Pancreas (tissue), 10 donors: ENCODE results near the gene ESR1. TPM values are rescaled to one million over a fixed set of nuclear protein-coding genes. Genes with fewer than 3 reads are reported as not detected.

ENCODE experiments used
- ATAC-seq, 4 donors: fragments of 200-7000 bp; cut with Tn5 transposase; one replicate each; pipeline versions ENCODE4 v1.8.0 to v1.9.1; 2020; ENCODE audit warnings: mild to moderate bottlenecking in 4 of 4, moderate library complexity in 4 of 4
- DNase-seq, 6 donors: peaks; one replicate each; pipeline ENCODE4 v3.0.0-alpha.2; 2020
- FAIRE-seq: peaks from 2 replicates; lab custom pipeline; 2012; peaks lifted over from hg19 to GRCh38; lab: Jason Lieb, UNC
- H3K27ac ChIP-seq, 4 donors: fragments of 200-600 bp; sonication (generic); 1 replicate in 3 of 4; 2 replicates in 1 of 4; pipeline versions ENCODE4 v1.5.0 to v1.8.0; 2020
- H3K27me3 ChIP-seq, 4 donors: fragments of 200-600 bp; one replicate each; pipeline ENCODE4 v1.8.0; 2021
- H3K36me3 ChIP-seq, 3 donors: fragments of 200-600 bp; sonication (generic) in 1 of 3; one replicate each; pipeline versions ENCODE4 v1.5.0 to v1.8.0; 2020 to 2021
- H3K4me1 ChIP-seq, 3 donors: fragments of 200-600 bp; one replicate each; pipeline ENCODE4 v1.8.0; 2021
- H3K4me3 ChIP-seq, 4 donors: fragments of 200-600 bp; sonication (generic) in 2 of 4; one replicate each; pipeline versions ENCODE4 v1.5.0 to v1.8.0; 2020 to 2021
- H3K9me3 ChIP-seq, 4 donors: fragments of 200-600 bp; one replicate each; pipeline ENCODE4 v1.8.0; 2021
- CTCF ChIP-seq, 4 donors: fragments of 200-600 bp; sonication (generic) in 3 of 4; IDR thresholded peaks; one replicate each; pipeline versions ENCODE4 v1.5.0 to v1.8.0; 2021; ENCODE audit warnings: antibody characterized with exemption in 4 of 4
- WGBS, 2 donors: extraction: QIAGEN DNeasy Blood & Tissue Kit; methylation state at CpG; one replicate each; pipeline ENCODE4 v1.1.7; 2013; 5-methylcytosine and 5-hydroxymethylcytosine counted together
- intact Hi-C, 3 donors: fragments of 100-400 bp; cut with DNase I; formaldehyde crosslinking; loops; one replicate each; pipeline versions ENCODE4 v1.11.1 to v1.14.2; 2022
- polyA plus RNA-seq, 2 donors: library from polyadenylated mRNA; stranded (reverse); fragments of 200-250 nt; gene quantifications; one replicate each; pipeline ENCODE4 v1.2.3, GENCODE V29; 2013
- total RNA-seq, 6 donors: library from RNA; stranded (reverse); fragmentation: NEBNext Ultra II Directional in 4 of 6; extraction: Animal tissue kit (Norgen Biotek cat#: 25700) in 4 of 6; gene quantifications; one replicate each; pipeline versions ENCODE4 v1.2.1 to v1.2.4, GENCODE V29; 2021 to 2023
- donor health status: healthy with polysubstance abuse.
- donor health status: DM: no; HTN: no; CAD: no; lungs with moderate emphysema.
- donor health status: DM: no; HTN: no; CAD: no.
- donor health status: control.
- donor health status: control.
- donor health status: Bipolar disorder and iron deficiency.
- donor health status: DM: yes; HTN: yes; CAD: no.
- donor health status: DM: no; HTN: no; CAD: no.
- donor health status: DM: no; HTN: no; CAD: no.
- donor health status: DM: yes; HTN: yes; CAD: no.

Gene ESR1
- total and polyA plus RNA-seq, 8 donors, result 0.19 to 1.0 (median 0.41) TPM

DNA sequence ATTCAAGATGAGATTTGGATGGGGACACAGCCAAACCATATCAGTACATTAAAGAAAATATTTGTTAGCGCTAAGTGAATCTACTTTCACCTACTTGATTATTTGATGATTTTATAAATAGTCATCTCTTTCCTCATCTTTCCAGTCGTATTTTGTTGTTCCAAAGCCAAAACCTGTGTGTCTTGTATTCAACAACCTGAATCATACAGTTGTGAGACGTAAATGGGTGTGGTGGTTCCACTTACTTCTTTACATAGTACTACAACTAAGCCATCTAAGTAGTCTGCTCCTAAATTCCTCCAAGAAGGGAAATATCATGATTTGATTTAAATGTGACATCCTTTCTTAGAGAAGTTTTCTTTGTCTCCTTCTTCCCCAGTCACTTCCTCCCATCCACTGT is 132.8 kb downstream of the ESR1 start:
- intact Hi-C loops, result no loop called here
- H3K4me3 ChIP-seq, result no peak overlapping the region
- H3K9me3 ChIP-seq, result no peaks in the 10 kb centered on the region
- DNase-seq, result no peak
- no peak for FAIRE-seq
- H3K4me1 ChIP-seq, result no peaks in the 10 kb centered on the region
- no peak overlapping the region for H3K27ac ChIP-seq
- TF ChIP-seq CTCF (IDR thresholded peaks at IDR 0.05), result no peak
- no peak for ATAC-seq
- no peaks in the 10 kb centered on the region for H3K36me3 ChIP-seq
- 52 to 61% methylated on average over 3 of the region's 3 CpGs for WGBS, 2 donors
- H3K27me3 ChIP-seq, result no peaks in the 10 kb centered on the region

DNA sequence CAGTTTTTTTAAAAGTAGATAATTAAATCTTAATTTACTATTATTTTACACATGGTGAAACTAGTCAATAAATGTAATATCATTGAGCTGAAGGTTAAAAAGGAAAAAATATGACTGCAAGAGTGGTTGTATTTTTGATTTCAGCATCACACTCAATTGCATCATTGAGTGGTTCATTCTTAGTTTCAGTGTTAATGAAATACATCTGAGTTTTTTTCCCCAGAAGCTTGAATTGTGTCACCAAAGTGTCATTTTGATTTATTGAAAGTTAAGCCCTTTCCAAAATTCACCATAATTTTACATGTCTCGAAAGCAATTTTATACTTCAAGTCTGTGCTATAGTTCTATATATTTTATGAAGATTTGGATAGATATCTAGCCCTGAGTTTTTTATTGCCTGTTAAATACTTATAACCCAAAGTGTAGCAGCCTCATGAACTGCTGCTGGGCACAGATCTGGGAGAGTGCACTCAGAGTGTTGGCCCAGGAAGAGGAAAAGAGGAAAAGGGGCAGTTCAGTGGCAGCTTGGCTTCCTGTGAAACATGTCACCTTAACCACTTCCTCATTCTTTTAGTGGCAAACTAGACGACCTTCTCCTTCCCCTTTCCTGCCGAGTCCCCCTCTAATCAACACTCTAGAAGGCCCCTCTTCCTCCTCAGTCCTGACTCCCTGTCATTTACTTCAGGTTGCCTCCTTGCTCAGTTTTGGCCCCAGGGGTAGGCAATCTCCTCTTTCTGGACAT is 140.7 kb downstream of the ESR1 start:
- ATAC-seq (peak in 2 of 4 donors; percentile 25 to 52), FAIRE-seq (no peak), DNase-seq (no peak)
- Histone ChIP-seq H3K27ac (no peak overlapping the region), H3K4me1 (no peaks in the 10 kb centered on the region), H3K9me3 (no peaks in the 10 kb centered on the region), H3K36me3 (no peaks in the 10 kb centered on the region), H3K27me3 (no peaks in the 10 kb centered on the region), H3K4me3 (no peak overlapping the region)
- WGBS, 2 donors, result 31 to 42% methylated on average over 3 of the region's 3 CpGs
- intact Hi-C loops, result no loop called here
- no peak for TF ChIP-seq CTCF (IDR thresholded peaks at IDR 0.05)

GRCh38 chr6:151958332-151958731 is 150.8 kb downstream of the ESR1 start:
- Histone ChIP-seq H3K4me3 (no peak overlapping the region), H3K27me3 (no peaks in the 10 kb centered on the region), H3K9me3 (no peaks in the 10 kb centered on the region), H3K4me1 (no peaks in the 10 kb centered on the region), H3K36me3 (no peaks in the 10 kb centered on the region), H3K27ac (no peak overlapping the region)
- ATAC-seq, result no peak
- TF ChIP-seq CTCF (IDR thresholded peaks at IDR 0.05), result no peak
- no peak for FAIRE-seq
- intact Hi-C loops, result no loop called here
- 41 to 63% methylated on average over 2 of the region's 2 CpGs for WGBS, 2 donors
- DNase-seq, result no peak

DNA sequence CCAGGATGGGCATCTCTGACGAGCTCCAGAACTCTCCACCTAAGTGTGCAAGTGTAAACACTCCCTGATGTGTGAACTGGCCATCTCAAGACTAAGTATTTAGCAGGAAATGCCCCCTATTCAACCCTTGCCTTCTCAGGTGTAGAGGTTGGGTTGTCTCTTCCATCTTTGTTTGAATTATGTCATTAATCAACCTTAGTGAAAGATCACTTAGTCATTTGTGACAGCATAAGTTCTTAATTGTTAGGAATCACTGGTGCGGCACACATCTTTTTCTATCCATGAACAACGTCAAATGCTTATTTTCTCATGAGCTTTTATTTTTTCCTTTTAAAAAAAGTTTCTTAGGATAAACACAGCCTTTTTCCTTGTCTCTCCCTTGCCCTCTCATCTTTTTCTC is 151.6 kb downstream of the ESR1 start:
- H3K9me3 ChIP-seq, result no peaks in the 10 kb centered on the region
- no peak overlapping the region for H3K4me3 ChIP-seq
- DNase-seq (no peak), FAIRE-seq (no peak), ATAC-seq (no peak)
- intact Hi-C loops, result no loop called here
- H3K4me1 ChIP-seq, result no peaks in the 10 kb centered on the region
- no peak for TF ChIP-seq CTCF (IDR thresholded peaks at IDR 0.05)
- H3K27ac ChIP-seq, result no peak overlapping the region
- WGBS, 2 donors, result 43 to 57% methylated on average over 3 of the region's 3 CpGs
- no peaks in the 10 kb centered on the region for H3K27me3 ChIP-seq
- no peaks in the 10 kb centered on the region for H3K36me3 ChIP-seq

- intact Hi-C loops, result no loop called here
- H3K27ac ChIP-seq, result no peak overlapping the region
- FAIRE-seq (no peak), ATAC-seq (no peak), DNase-seq (no peak)
- 42 to 59% methylated on average over 5 of the region's 5 CpGs for WGBS, 2 donors
- H3K4me3 ChIP-seq, result no peak overlapping the region
- no peaks in the 10 kb centered on the region for H3K9me3 ChIP-seq
- H3K36me3 ChIP-seq, result no peaks in the 10 kb centered on the region
- no peaks in the 10 kb centered on the region for H3K4me1 ChIP-seq
- TF ChIP-seq CTCF (IDR thresholded peaks at IDR 0.05), result no peak
- no peaks in the 10 kb centered on the region for H3K27me3 ChIP-seq
Observed at GRCh38 chr6:151961809-151962208, 154.3 kb downstream of the ESR1 start.
